Dermis blood vessel endothelial cell (primary cell): Measurements from ENCODE around the gene PREX1. TPM values are rescaled to one million over a fixed set of nuclear protein-coding genes. Genes with fewer than 3 reads are reported as not detected.

Experiments
- DNase-seq: peaks from one replicate; pipeline ENCODE4 v3.0.0; 2010
- total RNA-seq: library from RNA; depleted of rRNA; stranded (reverse); fragments of >200 nt; gene quantifications from 2 replicates; pipeline ENCODE4 v1.2.3, GENCODE V29; 2014

The PREX1 gene
- total RNA-seq, 1 donor from 2014 or later, result 63.1 TPM

DNA sequence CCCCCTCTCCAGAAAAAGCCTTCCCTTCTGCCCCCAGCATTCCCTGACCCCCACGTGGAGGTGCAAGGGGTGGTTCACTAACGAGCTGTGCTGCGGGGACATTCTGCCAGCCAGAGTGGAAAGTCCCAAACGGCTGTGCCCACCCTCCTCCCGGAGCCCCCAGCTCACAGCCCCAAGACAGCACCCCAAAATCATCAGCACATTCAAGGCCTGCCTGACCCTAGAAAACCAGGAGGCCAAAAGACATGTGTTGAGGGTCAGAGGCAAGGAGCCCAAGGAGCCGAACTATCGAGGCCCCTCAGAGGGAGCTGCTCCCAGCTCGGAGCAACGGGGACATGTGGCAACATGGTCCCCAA, 197.9 kb downstream of the PREX1 start:
- no peak for DNase-seq

DNA sequence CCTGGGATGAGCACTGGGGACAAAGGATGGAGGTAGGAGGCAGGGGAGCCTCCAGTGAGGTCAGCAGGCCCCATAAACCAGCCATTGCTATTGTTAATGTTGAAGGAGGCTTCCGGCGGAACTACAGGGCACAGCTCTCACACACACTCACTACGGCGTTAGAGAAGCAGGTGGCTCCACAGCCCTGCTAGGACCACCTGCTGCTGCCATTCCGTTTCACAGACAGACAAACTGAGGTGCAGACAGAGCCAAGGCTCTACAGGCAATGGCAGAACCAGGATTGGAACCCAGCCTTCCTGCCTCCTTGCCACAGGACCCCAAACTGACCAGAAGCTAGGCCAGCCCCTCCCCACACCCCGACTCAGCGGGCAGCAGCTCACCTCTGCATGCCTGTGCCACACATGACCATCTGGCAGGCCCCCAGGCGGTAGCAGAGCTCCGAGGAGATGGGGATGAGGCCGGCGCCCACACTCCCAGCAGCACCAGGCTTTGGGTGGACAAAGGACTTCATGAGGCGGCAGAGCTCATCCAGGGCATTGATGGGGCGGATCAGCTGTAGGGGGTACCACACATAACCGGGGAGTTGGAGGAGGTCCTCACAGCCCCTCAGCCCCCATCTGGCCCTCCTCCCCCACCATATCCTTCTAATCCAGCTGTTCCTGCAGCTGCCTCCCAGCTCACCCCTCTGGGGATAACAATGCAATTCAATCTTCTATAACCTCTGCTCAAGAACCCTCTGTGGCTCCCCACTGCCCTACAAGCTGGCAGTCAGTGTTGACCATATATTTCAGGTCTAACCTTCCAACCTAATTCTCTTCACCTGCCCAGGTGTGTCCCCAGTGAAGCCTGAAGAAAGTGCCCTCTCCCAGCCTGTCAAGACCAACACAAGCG, 198.5 kb downstream of the PREX1 start:
- DNase-seq, result no peak

DNA sequence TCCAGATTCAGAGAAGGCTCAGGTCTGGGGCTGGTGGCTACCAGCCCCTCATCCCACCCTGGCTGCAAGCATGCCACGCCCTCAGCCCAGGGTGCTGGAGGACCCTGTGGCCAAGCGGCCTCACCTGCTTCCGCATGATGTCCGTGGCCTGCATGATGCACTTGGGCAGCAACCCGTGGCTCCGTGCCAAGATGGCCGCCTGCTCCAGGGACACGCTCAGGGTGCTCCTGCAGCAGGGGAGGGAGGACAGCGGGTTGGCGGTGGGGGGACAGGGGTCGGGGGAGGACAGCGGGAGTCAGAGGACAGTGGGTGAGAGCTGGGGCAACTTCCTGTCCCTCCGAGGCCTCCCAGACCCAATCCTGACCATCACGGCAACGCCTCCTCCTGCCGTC, 200.1 kb downstream of the PREX1 start:
- DNase-seq, result no peak

DNA sequence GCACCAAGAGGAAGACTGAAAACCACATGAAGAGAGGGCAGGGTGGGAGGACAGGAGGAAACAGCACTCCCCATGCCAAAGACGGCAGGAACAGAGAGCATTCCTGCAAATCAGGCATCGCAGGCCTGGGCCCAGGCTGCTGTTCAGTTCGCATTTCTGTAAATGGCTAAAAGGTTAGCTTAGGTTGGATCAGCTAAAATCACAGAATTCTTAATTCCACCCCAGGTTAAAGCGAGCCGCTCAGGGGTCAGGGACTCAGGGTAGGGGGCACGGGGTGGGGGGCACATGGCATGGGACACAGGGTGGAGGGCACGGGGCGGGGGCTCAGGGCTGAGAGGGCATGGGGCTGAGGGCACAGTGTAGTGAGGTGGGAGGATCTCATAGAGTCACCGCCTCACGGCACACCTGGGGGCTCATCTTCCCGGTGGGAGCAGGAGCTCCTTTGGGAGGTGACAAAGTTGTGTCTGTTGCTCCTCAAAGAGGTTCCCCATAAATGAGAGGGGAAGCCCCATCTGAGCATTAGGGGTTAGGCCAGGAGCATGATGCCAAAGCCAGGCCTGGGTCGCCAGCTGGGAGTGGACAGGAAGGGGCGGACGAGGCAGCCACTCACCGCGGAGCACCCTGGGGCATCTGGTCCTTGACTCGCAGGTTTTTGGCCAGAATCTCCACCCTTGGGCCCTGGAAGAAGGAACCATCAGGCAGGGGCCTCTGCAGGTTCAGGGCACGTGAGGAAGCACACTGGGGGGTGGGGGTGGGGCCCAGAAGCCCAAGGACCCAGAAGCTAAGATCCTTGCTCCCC, 200.7 kb downstream of the PREX1 start:
- DNase-seq, result no peak

DNA sequence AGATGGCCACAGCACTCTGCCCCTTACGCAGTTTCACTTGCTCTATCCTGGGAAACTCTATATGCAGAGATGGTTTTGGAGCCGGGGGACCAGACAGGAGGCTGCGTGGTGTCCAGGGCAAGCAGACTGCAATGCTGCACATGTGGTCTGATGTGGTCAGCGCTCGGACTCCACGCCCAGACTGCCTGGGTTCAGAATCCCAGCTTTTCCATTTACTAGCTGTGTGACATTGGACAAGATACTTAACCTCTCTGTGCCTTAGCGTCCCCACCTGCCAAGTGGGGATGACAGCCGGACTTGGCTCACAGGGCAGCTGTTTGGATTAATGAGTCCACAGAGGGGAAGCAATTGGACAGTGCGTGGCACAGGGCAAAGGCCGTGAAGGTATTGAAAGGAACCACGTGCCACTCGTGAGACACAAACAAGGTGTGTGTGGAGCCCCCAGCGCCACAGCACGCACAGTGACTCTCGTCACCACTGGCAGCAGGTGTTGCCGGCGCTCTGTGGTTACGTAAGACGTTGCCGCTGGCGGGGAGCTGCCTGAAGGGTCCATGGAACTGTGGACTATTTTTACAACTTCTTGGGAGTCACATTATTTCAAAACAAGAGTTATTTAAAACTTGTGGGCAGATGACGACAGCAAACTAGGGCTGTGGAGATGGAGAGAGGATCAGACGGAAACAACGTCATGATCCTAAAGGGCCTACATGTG, 201.4 kb downstream of the PREX1 start:
- no peak for DNase-seq

DNA sequence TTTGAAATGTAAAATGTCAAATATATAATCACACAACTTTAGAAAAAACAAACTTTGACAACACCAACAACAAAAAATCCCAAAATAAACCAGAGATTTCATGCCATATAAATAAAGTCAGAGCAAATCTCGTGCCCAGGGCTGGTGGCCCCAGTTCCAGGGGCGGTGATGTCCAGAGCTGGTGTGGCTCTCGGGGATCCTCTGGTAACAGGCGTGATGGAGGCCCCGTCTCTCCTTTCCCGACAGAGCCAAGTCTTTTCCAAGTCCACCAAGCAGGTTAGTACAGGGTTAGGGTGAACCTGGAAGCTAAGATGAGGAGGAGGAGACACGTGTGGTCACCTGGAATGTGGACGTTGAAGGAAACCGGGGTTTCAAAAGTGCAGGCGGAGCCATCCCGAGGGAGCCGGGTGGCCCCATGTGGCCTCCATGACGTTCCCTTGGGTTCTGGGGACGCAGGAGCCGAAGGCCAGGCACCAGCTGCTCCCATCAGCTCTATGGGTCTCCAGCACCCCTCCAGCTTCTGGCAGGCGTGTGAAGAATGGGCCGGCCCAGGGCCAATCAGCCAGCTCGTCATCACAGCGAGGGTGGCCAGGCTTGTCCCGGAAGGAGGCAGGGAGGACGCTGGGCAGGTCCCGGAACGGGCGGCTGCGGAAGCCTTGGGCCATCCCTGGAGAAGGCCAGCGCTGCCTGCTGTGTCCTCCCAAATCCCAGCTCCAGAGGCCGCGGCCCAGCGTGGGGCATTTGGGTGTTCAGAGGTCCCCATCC, 202.5 kb downstream of the PREX1 start:
- DNase-seq, result no peak

DNA sequence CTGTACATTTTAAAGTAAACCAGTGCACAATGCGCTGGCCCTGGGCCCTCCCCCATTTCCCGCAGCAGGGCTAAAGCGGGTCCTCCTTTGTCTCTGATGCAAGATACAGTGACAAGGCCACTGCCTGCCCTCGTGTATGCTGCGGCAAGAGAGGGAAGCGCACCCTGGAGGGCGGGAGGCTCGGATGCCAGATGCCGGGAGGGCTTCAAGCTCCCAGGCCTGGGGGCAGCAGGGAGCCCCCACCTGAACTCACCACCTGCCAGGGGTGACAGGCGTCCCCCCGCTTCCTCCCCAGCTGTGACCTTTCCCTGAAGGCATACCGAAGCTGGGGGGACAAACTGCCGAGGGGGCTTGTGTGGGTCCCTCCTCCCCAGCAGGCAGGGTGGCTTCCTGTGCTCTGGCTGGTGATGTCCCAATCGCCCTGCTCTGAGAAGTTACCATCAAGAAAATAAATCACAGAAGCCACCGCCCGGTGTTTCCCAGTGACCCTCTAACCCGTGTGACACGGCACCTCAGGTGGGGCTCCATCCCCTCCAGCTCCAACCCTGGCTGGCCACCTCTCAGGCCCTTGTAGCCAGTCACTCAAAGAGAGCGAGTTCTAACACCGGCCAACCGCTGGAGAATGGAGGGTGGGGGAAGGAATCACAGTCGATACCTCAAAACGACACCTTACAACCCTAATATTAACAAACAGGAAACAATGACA, 203.3 kb downstream of the PREX1 start:
- DNase-seq, result no peak

DNA sequence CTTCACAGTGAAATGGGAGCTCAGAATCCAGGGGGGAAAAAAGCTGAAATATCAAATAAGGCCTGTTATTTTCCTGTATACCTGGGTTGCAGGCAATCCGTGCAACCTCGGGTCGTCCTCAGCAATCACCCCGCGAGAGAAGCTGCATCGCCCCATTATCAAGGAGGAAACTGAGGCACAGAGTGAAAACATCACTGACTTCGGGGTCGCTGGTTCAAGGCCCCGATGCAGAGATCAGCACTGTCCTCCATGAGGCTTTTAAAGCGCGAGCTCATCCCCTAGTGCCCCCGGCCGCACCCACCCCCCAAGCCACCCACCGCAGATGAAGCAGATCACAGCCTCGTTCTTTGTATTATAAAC, 203.9 kb downstream of the PREX1 start:
- no peak for DNase-seq

DNA sequence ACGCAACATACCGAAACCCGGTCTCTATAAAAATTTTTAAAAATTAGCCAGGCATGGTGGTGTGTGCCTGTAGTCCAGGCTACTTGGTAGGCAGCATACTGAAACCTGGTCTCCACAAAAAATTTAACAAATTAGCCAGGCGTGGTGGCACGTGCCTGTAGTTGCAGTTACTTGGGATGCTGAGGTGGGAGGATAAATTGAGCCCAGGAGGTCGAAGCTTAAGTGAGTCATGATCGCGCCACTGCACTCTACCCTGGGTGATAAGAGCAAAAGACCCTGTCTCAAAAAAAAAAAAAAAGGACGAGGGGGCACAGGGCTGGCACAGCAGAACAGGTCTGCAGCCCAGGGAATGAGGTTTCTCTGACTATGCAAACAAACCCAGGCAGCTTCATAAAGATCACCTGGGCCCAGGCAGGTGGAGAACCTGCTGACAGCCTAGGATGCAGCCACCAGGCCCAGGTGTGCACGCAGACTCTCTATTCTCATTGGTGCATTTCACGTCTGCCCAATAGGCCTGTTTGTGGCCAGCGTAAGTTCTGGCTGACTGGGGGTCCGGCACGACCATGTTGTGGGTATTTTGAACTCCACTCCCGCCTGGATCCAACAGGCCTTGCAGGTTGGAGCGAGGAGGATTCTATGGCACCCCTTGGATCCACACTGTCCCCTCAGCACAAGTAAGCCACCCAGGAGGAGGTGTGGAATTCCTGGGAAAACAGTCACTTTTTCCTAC, 204.5 kb downstream of the PREX1 start:
- DNase-seq, result no peak

DNA sequence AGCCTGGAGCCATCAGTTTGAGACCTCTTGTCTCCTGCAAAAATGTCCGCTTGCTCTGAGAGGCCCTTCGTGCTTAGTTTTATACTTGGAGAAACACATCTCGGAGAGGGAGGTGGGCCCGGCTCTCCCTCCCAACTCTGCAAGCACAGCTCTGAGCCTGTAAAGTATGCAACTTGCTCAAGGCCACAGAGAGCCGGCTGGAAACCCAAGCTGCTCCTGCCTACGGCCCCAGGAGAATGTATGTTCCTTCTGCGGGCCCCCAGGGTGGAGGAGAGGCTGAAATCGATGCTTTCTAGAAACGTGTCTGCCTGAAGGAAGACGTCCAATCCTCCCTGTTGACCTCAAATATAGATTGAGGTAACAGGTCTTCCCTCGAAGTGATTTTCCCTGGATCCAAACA, 205.4 kb downstream of the PREX1 start:
- no peak for DNase-seq

DNA sequence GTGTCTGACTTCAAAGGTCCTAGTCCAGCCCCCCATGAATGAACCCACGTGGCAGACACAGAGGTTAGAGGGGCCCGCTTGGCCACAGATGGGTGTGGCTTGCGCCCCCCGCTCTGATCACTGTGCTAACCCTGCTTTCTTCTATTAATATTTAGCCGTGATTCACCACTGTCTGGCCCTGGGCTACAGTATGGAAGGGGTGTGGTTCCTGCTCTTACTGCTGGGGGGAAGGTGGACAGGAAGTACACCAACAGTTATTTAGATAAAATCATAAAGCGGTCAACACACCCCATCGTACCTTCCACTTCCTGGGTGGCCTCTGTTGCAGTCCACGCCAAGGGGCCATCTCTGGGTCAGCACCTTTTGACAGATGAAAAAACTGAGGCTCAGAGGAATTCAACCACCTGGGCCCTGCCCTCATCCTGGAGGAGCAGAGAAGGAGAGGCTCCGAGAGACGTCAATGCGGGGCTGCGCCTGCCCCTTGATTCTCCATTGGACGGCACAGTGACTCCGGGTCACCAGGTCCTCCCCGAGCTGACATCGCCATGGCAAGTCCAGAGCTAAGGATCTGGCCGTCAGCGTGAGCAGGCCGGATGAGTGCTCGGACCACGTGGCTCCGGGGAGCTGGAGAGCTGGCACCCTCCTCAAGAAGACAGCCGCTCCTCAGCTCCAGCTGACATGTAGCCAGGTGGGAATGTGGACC, 206.3 kb downstream of the PREX1 start:
- no peak for DNase-seq

DNA sequence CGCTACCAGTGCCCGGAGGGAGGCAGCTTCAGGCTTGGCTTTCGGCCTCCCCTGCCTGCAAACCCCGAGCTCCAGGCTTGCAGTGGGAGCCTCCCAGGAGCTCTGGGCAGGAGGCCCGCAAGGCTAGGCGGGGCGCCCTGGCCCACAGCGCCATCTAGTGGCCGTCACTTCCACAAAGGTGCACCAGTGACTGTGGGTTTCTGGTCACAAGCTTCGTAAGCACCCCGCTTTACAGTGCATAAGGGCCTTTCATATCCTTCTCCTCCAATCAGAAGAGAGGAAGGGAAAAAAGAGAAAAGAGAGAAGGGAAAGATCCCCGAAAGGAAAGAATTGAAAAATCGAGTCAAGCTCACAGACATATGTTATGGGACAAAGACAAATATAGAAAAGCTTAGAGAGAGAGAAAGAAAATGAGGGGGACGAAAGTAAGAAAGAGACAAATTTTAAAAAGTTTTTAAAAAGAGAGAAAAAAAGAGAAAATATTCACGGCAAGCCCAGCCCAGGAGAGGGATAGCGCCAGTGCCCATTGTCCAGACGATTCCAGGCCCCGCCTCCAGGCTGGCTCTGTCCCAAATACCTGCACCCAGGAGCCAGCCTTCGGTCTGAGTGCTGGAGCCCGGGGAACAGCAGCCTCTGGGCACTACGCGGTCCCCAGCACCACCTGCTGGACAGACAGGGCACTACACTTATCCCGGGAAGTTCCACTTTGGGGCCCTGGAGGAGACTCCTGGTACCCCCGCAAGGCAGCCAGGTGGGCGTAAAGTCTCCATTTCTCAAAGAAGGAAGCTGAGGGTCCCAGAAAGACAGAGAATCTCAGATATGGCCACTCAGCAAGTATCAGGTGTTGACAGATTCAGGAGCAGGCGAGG, 207.1 kb downstream of the PREX1 start:
- peak; percentile 92 for DNase-seq

DNA sequence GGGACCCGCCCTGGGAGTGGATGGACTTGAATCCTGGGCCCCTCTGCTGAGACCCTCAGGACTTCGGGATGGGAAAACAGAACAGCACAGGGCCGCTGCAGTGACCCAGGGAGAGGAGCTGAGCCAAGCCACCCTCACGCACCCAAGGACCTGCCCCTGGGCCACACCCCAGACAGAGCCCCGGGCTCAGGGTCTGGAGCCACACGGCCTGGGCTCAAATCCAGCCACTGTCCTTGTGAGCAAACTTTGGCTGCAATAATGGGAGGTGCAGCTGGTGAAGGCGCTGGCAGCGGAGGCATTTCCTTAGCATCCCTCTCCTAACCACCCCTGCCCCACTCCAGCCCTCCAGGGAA, 207.7 kb downstream of the PREX1 start:
- no peak for DNase-seq

DNA sequence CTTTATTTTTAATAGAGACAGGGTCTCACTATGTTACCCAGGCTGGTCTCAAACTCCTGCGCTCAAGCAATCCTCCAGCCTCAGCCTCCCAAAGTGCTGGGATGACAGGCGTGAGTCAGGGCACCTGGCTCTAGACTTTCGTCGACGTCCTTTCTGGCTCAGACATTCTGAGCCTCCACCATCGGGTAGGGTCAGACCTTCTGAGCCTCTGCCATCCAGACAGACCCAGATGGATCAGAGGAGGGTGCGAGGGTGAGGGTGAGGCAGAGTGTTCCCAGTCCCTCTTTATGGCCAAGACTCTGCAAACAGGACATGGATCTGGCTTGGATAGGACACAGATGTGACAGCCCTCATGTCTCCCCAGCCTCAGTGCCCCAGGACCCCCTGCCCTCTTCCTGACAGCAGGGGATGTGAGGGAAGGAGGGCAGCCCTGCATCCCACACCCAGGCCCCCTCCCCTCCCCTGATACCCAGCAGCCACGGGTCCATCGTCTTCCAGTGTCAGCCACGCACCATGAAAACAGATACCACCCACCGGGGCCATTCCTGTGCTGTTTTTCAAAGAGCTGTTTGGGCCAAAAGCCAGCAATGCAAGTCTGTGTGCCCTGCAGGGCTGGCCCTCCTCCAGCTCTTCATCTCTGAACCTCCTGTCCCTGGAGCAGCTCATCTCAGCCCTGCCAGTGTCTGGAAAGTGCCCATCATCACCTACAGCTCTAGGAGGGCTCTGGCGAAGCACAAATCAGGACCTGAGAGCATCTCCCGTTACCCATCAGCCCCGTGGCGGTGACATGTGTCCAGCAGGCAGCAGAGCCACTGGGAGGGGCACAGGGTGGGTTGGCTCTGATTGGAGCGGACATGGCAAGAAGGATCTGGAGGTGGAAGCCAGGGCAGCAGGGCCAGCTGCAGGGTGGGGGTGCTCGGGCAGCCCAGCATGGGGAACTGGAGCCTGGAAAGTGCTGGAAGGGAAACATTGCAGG, 208.4 kb downstream of the PREX1 start:
- DNase-seq, result no peak

DNA sequence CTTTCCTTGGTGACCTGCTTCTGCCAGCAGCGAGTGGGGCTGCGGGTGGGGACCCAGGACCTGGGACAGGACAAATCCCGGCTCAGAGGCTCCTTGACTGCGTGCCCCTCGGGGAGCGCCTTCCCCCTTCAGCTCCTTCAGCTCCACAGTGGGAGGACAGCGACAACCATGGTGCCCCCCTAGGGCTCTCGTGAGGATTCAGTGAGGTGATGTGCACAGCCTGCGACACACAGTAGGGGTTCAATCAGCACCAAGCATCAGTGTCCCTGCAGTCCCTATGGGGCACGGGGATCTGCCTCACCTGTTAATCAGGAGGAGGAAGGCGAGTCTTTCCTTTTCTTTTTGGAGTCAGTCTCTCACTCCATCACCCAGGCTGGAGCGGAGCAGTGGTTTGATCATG, 209.2 kb downstream of the PREX1 start:
- no peak for DNase-seq

DNA sequence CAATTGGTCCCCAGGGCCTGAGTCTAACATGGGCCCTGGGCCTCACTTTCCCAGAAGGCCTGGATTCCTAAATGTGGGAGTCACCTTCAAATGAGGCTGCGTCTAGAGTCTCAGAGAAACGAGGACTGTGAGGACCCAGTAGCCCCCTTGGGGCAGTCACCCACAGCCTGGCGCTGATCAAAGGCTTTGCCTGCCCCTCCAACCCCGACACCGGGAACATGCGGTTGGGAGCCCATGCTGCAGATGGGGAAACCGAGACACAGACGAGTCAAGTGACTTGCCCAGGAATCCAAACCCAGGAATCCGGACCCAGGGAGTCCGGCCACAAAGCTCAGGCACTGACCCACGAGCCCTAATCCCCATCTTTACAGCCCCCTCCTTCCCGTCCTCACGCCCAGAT, 209.7 kb downstream of the PREX1 start:
- no peak for DNase-seq

DNA sequence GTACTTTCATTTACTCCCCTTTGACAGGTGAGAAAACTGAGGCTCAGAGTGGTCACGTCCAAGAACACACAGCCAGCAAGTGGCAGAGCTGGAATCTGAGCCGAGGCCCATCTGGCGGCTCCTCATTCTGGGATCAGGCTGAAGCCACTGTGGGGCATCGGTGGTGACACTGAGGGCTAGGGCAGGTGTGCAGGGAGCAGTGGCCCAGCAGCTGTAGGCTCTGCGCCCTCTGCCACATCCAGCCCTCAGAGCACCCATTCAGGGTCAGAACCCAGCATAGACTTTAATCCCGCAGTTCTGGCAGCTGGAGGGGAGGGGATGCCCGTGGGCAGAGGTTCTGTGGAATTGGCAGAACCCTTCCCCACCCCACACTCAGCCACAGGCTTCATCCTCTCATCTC, 210.3 kb downstream of the PREX1 start:
- no peak for DNase-seq

DNA sequence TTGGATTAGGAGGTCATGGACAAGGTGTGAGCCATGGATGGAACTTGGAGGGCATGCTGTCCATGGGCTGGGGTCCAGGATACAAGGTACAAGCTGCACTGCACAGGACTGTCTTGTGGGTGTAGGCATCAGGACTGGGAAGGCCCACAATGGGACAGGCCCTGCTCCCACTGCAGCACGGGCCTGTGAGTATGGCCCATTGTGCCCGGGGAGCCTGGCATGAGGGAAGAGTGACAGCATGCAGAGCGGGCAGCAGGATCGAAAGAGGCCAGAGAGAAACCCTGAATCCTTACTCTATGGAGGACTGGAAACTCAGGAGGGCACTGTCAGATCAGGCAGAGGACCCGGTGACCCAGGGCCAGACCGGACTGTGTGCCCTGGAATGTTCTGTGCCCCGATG, 211.3 kb downstream of the PREX1 start:
- no peak for DNase-seq

DNA sequence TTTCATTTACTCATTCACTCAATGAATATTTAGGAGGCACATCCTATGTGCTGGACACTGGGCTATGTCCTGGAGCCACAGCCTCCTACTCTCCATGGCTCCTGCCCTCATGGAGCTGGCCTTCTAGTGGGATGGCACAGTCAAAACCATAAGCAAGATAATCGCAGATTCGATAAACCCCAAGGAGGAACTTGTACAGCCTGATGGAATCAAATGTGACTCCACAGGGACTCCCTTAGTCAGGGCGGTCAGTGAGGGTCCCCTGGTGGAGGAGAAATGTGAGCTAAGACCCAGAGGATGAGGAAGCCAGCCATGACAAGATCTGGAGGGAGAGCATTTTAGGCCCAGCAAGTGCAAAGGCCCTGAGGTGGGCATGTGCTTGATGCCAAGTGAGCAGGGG, 211.9 kb downstream of the PREX1 start:
- DNase-seq, result no peak
